ENCODE results near the gene TRAIP. TPM values are rescaled to one million over a fixed set of nuclear protein-coding genes. Genes with fewer than 3 reads are reported as not detected.
A peak's percentile ranks its signal among the peaks of the same experiment; 100 is the strongest.

The TRAIP gene
- total and polyA plus RNA-seq, 8 donors: 2.4 to 15.1 (median 11.7) TPM

GRCh38 chr3:49873623-49874022, 17.3 kb upstream of the TRAIP start:
- TF ChIP-seq CTCF (IDR thresholded peaks at IDR 0.05): no peak
- intact Hi-C loops (cut with DNase I): no loop called here
- Histone ChIP-seq H3K27me3 (peaks cover 18 to 28% of the 10 kb centered on the region in 2 donors), H3K36me3 (no peaks in the 10 kb centered on the region), H3K9me3 (no peaks in the 10 kb centered on the region), H3K27ac (no peak overlapping the region), H3K4me1 (peaks cover 0 to 12% of the 10 kb centered on the region in 2 donors), H3K4me3 (no peak overlapping the region)
- DNase-seq (no peak), ATAC-seq (no peak)

- Histone ChIP-seq H3K4me3 (no peak overlapping the region), H3K9me3 (no peaks in the 10 kb centered on the region), H3K27me3 (peaks cover 26 to 36% of the 10 kb centered on the region in 2 donors), H3K4me1 (peaks cover 0 to 12% of the 10 kb centered on the region in 2 donors), H3K36me3 (no peaks in the 10 kb centered on the region), H3K27ac (no peak overlapping the region)
- DNase-seq (no peak), ATAC-seq (no peak)
- intact Hi-C loops (cut with DNase I): no loop called here
- no peak for TF ChIP-seq CTCF (IDR thresholded peaks at IDR 0.05)
These were observed 16.5 kb upstream of the TRAIP start for GRCh38 chr3:49872801-49873281.

- DNase-seq (no peak), ATAC-seq (no peak)
- intact Hi-C loops (cut with DNase I): no loop called here
These were observed 15.3 kb upstream of the TRAIP start for GRCh38 chr3:49871531-49872153.

GRCh38 chr3:49869525-49870126, 13.3 kb upstream of the TRAIP start, which contains the start of gene CAMKV:
TSS of gene CAMKV (minus strand) at chr3:49869906. CDS start at chr3:49862388, 7,518 bp downstream.
- H3K4me3 ChIP-seq: peak within 1 kb of the TSS in 1 of 2 donors; percentile 29
- no peak for TF ChIP-seq CTCF (IDR thresholded peaks at IDR 0.05)

More at GRCh38 chr3:49871531-49872153, 15.3 kb upstream of the TRAIP start:
- Histone ChIP-seq H3K4me3 (no peak overlapping the region), H3K9me3 (no peaks in the 10 kb centered on the region), H3K4me1 (peaks cover 0 to 12% of the 10 kb centered on the region in 2 donors), H3K27ac (no peak overlapping the region), H3K27me3 (peaks cover 28 to 47% of the 10 kb centered on the region in 2 donors), H3K36me3 (no peaks in the 10 kb centered on the region)
- TF ChIP-seq CTCF (IDR thresholded peaks at IDR 0.05): no peak

GRCh38 chr3:49868862-49869466, 12.6 kb upstream of the TRAIP start:
- ATAC-seq (no peak), DNase-seq (no peak)
- peak overlapping the region in 1 of 2 donors; percentile 29 for H3K4me3 ChIP-seq
- H3K9me3 ChIP-seq: no peaks in the 10 kb centered on the region
- H3K27ac ChIP-seq: no peak overlapping the region
- no peak for TF ChIP-seq CTCF (IDR thresholded peaks at IDR 0.05)
- intact Hi-C loops (cut with DNase I): no loop called here
- no peaks in the 10 kb centered on the region for H3K36me3 ChIP-seq
- H3K4me1 ChIP-seq: peaks cover 0 to 12% of the 10 kb centered on the region in 2 donors
- H3K27me3 ChIP-seq: peaks cover 28 to 73% of the 10 kb centered on the region in 2 donors

More at GRCh38 chr3:49869525-49870126, 13.3 kb upstream of the TRAIP start, which contains the start of gene CAMKV:
- Histone ChIP-seq H3K9me3 (no peaks in the 10 kb centered on the region), H3K27ac (no peak within 1 kb of the TSS), H3K4me1 (peaks cover 0 to 12% of the 10 kb centered on the region in 2 donors), H3K27me3 (peaks cover 28 to 67% of the 10 kb centered on the region in 2 donors), H3K36me3 (no peaks in the 10 kb centered on the region)
- peak in 1 of 4 donors; percentile 83 for DNase-seq
- intact Hi-C loops (cut with DNase I): no loop called here
- peak; percentile 16 for ATAC-seq
